COLO668 (cell line): ENCODE results near the gene PBX1.
"Not testable (repeated sequence)": the region's sequence is repeated elsewhere in the genome, so short reads cannot be mapped to it uniquely, and the experiment has no call there.

Source experiments
- DNase-seq: peaks from one replicate; lab custom pipeline; 2025; ENCODE audit not compliant: unreplicated experiment; lab: John Stamatoyannopoulos, UW

Gene PBX1

DNA sequence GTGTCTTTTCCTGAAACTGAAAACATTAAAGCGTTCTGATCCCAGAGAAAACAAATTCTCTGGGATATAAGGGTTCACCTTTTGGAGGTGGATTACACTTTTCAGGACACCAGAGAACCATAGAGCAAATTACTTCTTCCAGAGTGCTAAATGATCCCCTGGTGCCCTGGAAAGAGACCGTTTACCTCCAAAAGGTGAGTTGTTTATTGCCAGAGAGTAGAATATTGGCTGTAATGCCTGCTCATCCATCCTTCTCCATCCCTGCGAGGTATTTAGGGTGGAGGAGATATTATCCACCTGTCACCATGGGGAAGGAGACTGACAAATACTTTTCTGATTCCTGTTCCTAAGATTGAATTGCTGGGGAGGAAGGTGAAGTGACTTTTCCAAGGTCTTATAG, 30.4 kb downstream of the PBX1 start:
- DNase-seq, result no peak

DNA sequence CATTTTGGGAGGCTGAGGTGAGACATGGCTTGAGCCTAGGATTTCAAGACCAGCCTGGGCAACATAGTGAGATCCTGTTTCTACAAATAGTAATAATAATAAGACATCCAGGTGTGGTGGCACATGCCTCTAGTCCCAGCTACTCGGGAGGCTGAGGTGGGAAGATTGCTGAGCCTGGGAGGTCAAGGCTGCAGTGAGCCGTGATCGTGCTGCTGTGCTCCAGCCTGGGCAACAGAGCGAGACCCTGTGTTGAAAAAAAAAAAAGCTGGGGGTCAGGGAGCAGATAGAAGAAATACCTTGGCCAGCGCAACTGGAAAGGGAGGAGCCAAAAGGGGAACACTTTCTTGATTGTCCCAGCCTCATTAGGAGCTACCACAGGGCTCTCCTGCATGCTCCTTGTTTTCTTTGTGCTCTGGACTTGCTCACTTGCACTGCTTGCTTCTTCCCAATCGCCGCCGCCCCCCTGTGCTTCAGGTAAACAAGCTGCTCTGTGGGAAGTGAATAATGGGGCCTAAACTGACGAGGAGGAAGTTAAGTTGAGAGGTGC, 31.1 kb downstream of the PBX1 start:
- DNase-seq, result no peak

DNA sequence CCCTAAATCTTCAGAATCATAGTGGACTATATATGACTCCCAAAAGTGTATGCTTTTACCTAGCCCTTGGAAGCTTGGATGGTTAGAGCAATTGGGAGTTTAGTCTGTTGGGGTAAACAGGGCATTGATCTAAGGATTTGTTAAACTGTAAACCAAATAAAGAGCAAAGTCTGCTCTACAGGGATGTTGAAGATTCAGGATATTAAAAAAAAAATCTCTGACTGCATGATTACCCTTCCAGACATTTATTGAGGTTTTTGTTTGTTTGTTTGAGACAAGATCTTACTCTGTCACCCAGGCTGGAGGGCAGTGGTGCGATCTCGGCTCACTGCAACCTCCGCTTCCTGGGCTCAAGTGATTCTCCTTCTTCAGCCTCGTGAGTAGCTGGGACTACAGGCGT, 31.6 kb downstream of the PBX1 start:
- no peak for DNase-seq

DNA sequence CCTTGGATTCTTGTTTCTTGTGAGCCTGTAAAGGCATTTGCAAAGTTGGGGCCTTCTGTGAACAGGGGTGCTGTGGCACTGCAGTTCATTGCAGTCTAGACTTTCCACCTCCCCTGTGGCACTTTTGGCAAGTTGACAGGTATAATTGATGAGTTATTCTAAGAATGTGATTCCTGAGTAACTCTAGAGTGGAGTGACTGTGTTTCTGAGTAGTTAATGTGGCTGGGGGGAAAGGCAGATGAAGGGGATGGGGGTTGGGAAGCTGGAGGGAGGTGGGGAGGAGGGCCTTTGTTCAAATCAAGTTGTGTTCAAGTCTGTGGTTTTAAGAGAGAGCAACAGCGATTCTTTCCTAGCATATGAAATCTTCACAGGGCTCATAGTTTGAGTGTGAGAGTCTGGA, 32.9 kb downstream of the PBX1 start:
- DNase-seq, result no peak

DNA sequence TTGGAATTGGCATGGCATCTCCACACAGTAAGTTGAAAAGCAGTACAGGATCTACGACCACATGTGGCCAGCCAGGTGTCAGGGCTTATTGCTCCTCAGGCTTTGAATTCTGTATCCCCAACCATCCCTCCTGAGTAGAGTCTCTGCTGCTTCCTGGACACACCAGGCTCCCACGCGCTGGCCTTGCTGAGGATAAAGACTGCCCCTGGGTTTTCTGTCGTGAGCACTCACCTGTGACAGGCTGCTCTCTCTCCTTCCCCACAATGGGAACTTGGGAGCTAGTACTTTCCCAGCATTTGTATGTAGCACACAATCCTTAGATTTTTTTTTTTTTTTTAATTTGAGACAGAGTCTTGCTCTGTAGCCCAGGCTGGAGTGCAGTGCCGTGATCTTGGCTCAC, 33.6 kb downstream of the PBX1 start:
- DNase-seq, result no peak

DNA sequence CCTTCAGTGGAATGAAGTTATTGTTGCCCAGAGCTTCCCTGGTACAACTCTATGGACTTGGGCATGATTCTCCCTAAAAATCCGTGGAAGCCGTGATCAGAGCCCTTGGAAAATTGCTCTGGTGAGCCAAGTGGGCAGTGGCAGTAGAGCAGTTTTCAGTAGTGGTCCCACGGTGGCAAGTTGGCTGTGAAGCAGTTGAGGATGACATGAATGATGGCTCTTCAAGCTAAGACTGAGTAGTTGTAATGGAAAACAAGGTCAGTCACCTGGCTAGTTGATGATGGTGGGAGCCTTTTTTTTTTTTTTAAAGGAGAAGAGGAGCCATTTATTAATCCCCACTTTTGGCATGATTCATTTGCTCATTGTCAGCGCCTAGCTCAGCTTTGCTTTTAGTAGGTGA, 36.2 kb downstream of the PBX1 start:
- DNase-seq, result no peak

DNA sequence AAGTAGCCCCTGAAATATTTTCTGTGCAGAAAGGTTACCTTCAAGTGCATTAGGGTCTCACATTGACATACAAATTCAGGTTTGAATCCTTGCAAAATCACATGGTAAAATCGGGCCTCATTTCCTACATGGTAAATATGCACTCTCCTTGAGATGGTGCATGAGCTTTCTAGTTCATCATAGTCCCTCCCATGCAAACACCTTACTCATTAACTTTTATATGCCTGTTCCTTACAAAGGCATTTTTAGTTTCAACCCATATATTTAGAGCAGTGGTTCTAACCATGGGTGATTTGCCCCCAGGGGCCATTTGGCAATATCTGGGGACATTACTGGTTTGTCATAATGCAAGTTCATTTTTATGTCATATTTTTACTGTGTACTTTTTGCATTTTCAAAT, 37.2 kb downstream of the PBX1 start:
- no peak for DNase-seq

DNA sequence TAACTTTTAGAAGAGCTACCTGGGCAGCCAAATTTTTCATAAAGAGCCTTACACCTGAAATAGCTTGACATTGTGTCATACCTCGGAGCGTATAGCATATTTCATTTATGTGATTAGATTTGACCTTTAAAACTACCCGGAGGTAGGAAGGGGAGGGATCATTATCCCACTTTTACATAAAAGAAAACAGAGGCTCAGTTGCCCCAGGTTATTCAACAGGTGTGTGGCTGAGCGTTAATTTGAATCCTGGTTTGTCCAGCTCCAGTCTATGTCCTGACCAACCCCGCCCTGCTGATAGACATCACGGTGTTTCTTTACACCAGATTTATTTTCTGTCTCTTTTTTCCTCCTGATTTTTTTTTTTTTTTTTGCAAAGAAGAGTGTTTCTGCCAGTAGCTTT, 39.7 kb downstream of the PBX1 start:
- DNase-seq, result no peak

DNA sequence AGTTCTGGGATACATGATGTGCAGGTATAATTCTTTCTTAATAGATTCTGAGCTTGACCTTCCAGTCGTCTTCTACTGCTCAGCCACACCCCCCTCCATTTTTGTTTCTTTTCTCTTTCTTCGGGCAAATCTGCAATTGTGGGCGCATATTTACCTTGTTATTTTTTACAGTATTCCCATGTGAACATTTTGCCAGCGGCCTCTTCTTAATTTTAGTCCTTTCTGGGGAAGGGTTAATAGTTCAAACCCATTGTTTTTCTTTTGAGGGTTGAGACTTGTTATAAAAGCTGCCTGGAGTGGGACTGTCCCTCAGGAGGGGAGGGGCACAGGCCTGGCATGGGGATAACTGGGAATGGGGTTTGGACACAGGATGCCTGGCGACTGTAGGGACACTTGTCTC, 40.3 kb downstream of the PBX1 start:
- DNase-seq, result no peak

DNA sequence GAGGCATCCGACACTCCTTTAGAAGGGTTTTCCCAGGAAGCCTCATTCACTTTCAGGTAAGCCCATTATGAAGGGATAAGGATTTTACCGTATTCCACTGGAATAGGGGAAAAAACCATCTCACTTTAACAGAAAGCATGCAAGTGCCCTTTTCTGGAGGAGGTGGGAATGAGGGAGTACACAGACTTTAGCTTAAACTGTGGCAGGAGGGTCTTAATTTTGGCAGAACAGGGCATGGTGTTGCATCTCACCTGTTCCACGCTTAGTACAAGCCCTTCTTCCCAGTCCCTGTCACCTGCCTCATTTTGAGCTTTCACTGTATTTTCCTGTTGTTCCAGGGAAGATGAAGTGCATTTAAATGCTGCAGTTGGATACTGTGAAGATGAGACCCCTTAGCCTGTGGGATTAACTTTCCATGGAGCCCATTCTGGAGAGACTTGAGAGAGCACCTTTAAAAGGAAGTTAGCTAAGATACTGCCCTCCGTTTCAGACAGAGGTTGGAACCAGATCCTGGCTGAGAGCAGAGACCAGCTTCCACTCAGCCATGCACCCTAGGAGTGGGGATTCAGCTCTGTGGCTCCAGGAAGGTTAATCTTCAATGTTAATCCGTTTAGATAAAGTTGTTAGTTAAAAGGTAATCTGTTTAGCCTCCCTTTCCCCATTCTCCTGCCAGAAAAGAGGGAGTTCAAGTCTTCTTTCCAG, 42.6 kb downstream of the PBX1 start:
- no peak for DNase-seq

DNA sequence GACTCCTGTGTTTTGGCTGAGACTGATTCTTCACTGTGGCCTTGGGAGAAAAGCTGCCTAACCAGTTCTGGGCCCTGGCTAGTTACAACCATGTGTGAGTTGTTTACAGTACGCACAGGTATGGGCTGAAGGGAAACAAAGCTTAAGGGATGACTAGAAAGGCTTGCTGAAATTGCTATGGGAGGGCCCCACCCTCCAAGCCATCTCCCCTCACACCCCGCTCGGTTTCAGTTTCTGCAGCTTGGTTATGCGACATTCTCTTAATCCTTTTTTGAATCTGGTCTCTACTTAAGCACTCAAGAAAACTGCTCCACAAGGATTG, 43.1 kb downstream of the PBX1 start:
- DNase-seq, result peak; percentile 80

DNA sequence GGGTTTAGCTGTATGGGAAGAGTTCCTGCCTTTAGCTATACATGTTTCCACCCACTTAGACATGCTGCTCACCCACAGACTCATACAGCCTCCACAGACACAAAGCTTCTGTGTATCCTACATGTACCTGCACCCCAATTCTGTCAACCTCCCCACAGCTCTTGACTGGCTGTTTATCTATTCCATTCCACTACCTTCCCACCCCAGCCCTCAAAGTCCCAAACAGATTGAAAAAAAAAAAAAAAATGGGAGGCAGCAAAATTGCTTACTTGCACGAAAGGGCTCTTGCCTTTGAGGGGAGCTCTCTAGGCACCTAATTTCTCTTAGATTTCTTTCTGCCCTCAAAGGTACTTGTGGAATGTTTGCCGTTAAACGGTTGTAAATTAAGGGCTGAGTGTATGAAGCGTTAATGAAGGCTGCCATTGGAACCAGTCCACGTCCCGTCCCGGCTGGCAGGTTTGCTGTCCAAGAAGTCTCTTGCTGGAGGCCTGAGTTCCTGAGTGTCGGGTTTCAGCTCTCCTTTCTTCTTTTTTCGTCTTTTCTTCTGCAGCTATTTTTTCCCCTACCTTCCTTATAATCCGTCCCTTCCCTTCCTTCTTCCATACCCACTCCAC, 43.6 kb downstream of the PBX1 start:
- DNase-seq, result peak; percentile 29

DNA sequence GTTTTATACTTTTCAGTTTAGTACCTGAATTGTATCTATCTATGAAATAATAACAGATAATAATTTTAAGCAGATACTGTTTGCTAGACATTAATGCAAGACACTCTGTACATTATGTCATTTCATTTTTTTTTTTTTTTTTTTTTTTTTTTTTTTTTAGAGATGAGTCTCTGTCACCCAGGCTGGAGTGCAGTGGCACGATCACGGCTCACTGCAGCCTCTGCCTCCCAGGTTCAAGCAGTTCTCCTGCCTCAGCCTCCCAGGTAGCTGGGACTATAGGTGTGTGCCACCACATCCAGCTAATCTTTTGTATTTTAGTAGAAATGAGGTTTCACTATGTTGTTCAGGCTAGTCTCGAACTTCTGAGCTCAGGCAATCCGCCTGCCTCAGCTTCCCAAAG, 44.8 kb downstream of the PBX1 start:
- not testable (repeated sequence) for DNase-seq

DNA sequence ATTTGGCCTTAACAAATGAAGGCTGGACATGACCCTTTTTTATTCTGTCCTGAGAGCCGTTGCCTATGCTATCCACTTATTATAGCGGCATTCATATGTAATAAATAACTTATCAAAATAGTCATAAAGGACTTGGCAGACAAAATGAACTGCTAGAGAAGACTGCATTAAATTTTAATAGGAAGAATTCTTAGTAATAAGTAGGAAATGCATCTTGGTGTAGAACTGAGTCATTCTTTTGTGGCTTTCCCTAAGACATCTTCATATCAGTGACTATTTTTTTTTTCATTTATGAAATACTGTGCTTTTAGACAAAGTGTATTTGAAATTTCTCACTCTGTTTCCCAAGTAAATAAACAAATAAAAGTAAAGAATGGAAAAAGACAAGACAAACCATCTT, 45.6 kb downstream of the PBX1 start:
- no peak for DNase-seq

DNA sequence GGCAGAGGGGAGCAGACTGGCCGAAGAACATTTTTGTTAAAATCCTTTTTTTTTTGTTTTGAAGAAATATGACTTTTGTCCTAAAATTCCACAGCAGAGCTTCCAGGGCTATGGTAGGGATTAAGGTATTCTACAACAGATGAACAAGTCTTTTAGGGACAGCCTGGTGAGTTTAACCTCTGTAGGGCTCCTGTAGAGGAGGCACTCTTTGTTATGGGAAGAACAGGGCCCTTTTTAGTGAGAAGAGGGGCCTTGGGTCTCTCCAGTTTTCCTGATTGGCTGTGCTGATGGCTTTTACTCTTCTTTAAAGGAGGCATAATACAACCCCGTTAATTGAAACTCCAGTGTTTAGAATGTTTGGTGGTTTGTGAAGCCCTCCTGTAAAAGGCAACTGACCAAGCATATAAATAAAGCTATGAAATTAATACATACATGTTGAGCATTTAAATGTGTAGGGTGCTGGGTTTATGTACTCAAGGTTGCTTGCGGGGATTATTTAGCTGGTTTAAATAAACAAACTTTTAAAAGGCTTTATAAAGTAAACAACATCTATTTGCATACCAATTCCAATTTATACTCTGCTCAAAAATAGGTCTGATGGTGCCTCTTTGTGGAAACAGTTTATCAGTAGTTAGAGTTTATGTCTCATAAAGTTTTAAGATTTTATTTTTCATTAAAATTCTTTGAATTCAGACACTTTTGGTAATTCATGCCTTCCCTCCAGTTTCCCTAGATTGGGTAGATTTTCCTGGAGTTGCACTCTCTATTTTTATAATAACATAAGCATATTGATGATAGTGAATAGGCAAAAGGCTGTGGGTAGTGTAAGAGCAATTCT, 46.5 kb downstream of the PBX1 start:
- no peak for DNase-seq

DNA sequence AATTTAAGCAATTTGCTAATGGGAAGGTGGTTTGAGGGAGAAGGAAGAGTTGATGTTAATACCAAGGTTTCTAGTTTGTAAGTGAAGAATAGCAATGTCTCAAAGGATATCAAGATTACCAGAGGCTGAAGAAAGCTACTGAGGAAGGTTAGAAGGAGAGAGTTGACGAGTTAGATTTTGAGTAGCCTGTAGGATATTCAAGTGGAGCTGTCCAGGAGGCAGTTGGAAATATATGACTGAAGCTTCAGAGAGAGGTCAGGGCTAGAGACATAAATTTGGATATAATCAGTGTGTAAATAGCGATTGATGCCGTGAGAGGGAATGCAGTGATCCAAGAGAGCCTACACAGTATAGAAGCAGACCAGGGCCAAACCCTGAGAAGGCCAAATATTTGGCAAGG, 48.4 kb downstream of the PBX1 start:
- DNase-seq, result no peak

DNA sequence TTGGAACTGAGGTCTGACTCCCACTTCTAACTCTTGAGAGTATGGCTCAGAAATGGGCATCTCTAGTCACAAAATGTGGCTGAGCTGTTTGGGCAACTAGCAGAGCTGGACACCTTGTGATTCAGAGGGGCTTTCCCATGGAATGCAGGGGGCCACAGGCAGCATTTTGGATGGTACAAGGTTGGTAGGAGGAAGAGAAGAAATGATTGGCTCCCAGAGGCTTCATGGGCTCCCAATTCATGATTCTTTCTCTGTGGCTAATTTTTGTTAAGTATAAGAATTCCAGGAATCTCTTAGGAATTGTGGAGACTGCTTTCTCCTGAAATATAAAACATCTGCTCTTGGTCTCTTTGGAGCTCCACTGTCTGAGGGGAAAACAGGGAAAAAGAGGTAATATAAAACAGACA, 49.7 kb downstream of the PBX1 start:
- no peak for DNase-seq

DNA sequence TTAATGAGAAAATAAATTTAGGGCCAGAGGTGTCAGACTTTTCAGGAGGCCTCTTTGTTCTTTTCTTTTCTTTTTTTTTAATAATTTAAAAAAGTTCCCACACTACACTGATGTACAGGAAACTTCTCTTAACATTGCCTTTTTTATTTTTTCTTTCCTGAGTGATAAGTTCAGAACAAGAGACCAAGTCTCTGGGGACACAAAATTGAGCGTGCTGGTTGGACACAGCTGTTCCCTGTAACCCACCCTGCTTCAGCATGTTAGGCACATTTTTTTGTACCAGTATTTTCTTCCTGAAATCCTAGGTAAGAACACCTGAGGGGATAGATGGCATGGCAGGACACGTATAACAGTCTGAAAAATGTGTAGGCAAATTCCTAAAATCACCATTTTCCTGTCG, 50.1 kb downstream of the PBX1 start:
- DNase-seq, result no peak

DNA sequence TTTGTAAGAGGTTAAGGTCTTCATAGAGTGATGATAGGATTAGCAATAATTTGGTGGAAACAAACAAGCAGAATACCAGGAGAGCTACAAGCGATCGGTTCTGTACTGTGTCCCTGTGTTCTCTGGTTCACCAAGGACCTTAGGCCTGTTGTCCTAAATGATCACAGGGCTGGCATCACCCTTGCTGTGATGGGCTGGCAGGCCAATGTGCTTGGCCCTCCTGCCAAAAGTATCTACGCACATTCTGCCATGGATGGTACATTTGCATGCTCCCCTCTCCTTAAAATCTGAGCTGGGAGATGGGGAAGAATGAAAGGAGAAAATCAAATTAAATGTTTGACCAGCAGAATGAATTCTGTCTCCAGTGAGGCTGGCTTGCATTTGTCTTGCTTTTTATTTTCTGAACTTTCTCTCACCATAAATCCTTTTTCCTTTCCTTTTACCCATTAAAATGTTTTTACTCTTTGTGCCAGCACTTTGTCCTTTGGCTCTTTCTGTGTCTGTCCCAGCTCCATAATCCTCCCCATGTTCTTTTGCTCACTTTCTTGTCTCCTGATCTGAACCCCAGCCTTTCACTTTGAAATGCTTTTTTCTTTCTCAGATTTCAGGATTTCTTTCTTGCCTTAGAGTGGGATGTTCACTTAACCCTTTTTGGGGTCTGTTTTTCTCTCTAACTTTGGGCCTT, 51.7 kb downstream of the PBX1 start:
- DNase-seq, result no peak

DNA sequence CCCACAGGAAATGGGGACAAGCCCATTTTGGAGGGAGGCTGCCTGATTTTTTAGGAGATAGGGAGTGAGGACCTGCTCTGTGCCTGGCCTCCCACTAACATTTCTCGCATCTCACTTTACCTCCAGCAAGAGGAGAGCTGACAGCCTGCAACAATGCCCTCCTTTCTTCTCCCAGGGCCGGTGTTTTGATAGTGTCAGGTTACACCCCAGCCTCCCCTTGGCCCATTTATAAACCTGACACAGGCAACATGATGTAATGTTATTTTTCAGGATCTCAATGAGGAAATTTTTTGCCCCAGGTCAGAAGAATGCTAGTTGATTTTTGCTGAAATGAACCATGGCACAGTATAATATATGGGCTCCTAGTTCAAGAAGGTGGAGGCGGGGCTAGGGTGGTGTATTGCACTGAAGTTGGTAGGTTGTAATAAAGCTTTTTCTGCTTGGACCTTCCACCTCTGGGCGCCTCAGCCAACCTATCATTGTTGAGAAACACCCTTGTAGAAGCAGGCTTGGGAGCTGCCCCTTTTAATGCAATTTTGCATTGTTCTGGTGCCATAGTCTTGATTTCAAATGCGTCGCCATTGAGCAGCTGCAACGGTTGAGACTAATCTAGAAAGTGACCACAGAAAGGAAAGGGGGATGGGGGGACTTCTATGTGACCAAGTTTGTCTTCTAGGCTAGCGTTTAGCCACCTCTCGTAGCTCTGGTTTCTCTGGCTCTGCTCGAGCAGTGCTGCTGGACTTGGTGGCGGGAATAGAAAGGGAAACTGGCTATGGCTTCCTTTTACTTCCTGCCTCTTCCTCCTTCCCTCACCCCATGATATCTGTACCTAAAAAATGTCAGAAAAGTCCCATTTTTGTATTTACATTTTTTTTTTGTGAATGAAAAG, 53.0 kb downstream of the PBX1 start:
- DNase-seq, result peak; percentile 81

DNA sequence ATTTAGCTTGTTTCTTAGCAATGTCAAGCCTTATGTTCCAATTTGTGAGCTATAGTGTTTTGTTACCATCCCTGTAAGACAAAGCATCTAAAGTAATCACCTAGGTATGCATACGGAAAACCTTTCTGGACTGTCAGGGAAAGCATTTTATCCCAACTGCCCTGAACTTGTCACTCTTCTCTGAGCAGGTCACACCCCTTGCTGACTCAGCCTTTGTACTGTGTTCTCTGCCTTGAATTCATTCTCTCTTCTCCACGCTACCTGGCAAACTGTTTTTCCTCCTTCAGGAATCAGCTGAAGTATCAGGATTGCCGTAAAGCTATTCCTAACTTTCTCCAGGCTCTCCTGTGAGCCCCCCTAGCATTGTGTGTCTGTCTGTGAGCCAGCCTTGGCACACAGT, 54.2 kb downstream of the PBX1 start:
- no peak for DNase-seq
